ENCODE measurements around the gene TEKT1.

The TEKT1 gene

GRCh38 chr17:6761779-6762178 lies 69.8 kb downstream of the TEKT1 start:
- in situ Hi-C loops (cut with HindIII; ENCODE audit: low sequenced_read_pairs): no loop called here
- no peak overlapping the region for H3K4me3 ChIP-seq (ENCODE audit: low read depth, low read length)
- no peak for TF ChIP-seq CTCF (IDR thresholded peaks at IDR 0.05; ENCODE audit: low read depth, low read length)
- peak; percentile 38 for DNase-seq (ENCODE audit: low read depth, low spot score)

- in situ Hi-C loops (cut with HindIII; ENCODE audit: low sequenced_read_pairs): no loop called here
- no peak for DNase-seq (ENCODE audit: low read depth, low spot score)
- TF ChIP-seq CTCF (IDR thresholded peaks at IDR 0.05; ENCODE audit: low read depth, low read length): no peak
- no peak overlapping the region for H3K4me3 ChIP-seq (ENCODE audit: low read depth, low read length)
These were observed 73.8 kb downstream of the TEKT1 start for GRCh38 chr17:6757747-6758146.

GRCh38 chr17:6756425-6757031 lies 75.0 kb downstream of the TEKT1 start:
- in situ Hi-C loops (cut with HindIII; ENCODE audit: low sequenced_read_pairs): no loop called here
- H3K4me3 ChIP-seq (ENCODE audit: low read depth, low read length): peak overlapping the region; percentile 33
- TF ChIP-seq CTCF (IDR thresholded peaks at IDR 0.05; ENCODE audit: low read depth, low read length): no peak
- no peak for DNase-seq (ENCODE audit: low read depth, low spot score)

GRCh38 chr17:6755731-6756184 lies 75.8 kb downstream of the TEKT1 start, which contains the start of gene XAF1:
XAF1 (plus strand) TSS chr17:6756046; CDS start chr17:6756079, 33 bp downstream.
- no peak for TF ChIP-seq CTCF (IDR thresholded peaks at IDR 0.05; ENCODE audit: low read depth, low read length)
- H3K4me3 ChIP-seq (ENCODE audit: low read depth, low read length): peak within 1 kb of the TSS; percentile 33
- DNase-seq (ENCODE audit: low read depth, low spot score): peak; percentile 54
- in situ Hi-C loops (cut with HindIII; ENCODE audit: low sequenced_read_pairs): no loop called here

GRCh38 chr17:6755281-6755680 lies 76.2 kb downstream of the TEKT1 start:
- peak; percentile 18 for DNase-seq (ENCODE audit: low read depth, low spot score)
- H3K4me3 ChIP-seq (ENCODE audit: low read depth, low read length): no peak overlapping the region
- in situ Hi-C loops (cut with HindIII; ENCODE audit: low sequenced_read_pairs): no loop called here
- TF ChIP-seq CTCF (IDR thresholded peaks at IDR 0.05; ENCODE audit: low read depth, low read length): no peak

GRCh38 chr17:6753546-6753945 lies 78.0 kb downstream of the TEKT1 start:
- H3K4me3 ChIP-seq (ENCODE audit: low read depth, low read length): no peak overlapping the region
- in situ Hi-C loops (cut with HindIII; ENCODE audit: low sequenced_read_pairs): no loop called here
- TF ChIP-seq CTCF (IDR thresholded peaks at IDR 0.05; ENCODE audit: low read depth, low read length): no peak
- DNase-seq (ENCODE audit: low read depth, low spot score): peak; percentile 22

All from astrocyte of the spinal cord (primary cell).